ENCODE data around the gene CDK16. TPM values are rescaled to one million over a fixed set of nuclear protein-coding genes. Genes with fewer than 3 reads are reported as not detected.

Gene CDK16
- total RNA-seq, 6 experiments from 2014 or later, result 14.6 to 37.4 (median 29.5) TPM

DNA sequence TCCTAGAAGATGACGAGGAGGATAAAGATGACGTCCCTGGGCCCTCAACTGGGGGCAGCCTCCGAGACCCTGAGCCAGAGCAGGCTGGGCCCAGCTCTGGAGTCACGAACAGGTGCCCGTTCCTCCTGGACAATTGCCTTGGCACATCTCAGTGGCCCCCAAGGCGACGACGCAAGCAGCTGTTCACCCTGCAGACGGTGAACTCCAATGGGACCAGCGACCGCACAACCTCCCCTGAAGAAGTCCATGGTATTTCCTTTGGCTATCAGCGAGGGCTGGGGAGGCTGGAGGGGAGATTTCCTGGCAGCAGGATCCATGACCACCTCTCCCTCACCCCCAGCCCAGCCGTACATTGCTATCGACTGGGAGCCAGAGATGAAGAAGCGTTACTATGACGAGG is 26.2 kb downstream of the CDK16 start:
- Histone ChIP-seq H3K27me3 (no peaks in the 10 kb centered on the region), H3K9me3 (no peaks in the 10 kb centered on the region), H3K4me3 (no peak overlapping the region), H3K27ac (no peak overlapping the region), H3K4me1 (no peaks in the 10 kb centered on the region), H3K36me3 (peaks cover 0 to 6% (median 0%) of the 10 kb centered on the region in 4 donors)
- TF ChIP-seq POLR2A (IDR thresholded peaks at IDR 0.05), result no peak
- no peak for TF ChIP-seq CTCF (IDR thresholded peaks at IDR 0.05)
- no peak for DNase-seq
- intact Hi-C loops (cut with DNase I), result no loop called here
- no peak for ATAC-seq
- no CpG with 5 or more reads among the region's 16 CpGs for WGBS (ENCODE audit: insufficient coverage, low coverage, low lambda C conversion rate, missing lambda C conversion rate)

- Histone ChIP-seq H3K27me3 (no peaks in the 10 kb centered on the region), H3K27ac (no peak overlapping the region), H3K4me1 (no peaks in the 10 kb centered on the region), H3K4me3 (no peak overlapping the region), H3K36me3 (peaks cover 0 to 6% (median 0%) of the 10 kb centered on the region in 4 donors), H3K9me3 (no peaks in the 10 kb centered on the region)
- intact Hi-C loops (cut with DNase I), result no loop called here
- TF ChIP-seq CTCF (IDR thresholded peaks at IDR 0.05) (no peak), POLR2A (IDR thresholded peaks at IDR 0.05) (no peak)
- WGBS (ENCODE audit: insufficient coverage, low coverage, low lambda C conversion rate, missing lambda C conversion rate), result 75% methylated on average over 4 of the region's 10 CpGs
- ATAC-seq (no peak), DNase-seq (no peak)
Measured at GRCh38 chrX:47245156-47245555, 26.7 kb downstream of the CDK16 start.

GRCh38 chrX:47247206-47247998 is 28.9 kb downstream of the CDK16 start:
- Histone ChIP-seq H3K9me3 (no peaks in the 10 kb centered on the region), H3K4me3 (no peak overlapping the region), H3K27me3 (no peaks in the 10 kb centered on the region), H3K27ac (no peak overlapping the region), H3K4me1 (no peaks in the 10 kb centered on the region), H3K36me3 (peaks cover 0 to 6% (median 0%) of the 10 kb centered on the region in 4 donors)
- TF ChIP-seq POLR2A (IDR thresholded peaks at IDR 0.05) (no peak), CTCF (IDR thresholded peaks at IDR 0.05) (no peak)
- DNase-seq (no peak), ATAC-seq (no peak)
- 67% methylated on average over 12 of the region's 23 CpGs for WGBS (ENCODE audit: insufficient coverage, low coverage, low lambda C conversion rate, missing lambda C conversion rate)
- intact Hi-C loops (cut with DNase I), result no loop called here

DNA sequence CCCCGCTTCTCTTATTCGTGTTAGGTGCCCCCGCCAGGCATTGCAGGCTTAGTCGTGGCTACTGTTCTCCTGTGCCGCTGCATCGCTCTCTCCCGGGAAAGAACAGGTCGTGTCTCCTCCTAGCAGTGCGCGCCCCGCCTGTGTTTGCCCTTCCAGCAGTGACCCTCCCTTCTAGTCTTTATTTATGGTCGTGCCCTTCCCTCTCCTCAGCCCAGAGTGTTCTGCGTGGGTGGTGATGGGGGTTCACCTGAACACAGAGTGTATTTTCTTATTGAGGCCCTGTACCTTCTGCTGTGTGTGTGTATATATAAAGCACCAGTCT is 29.5 kb downstream of the CDK16 start:
- peaks cover 0 to 6% (median 0%) of the 10 kb centered on the region in 4 donors for H3K36me3 ChIP-seq
- ATAC-seq (no peak), DNase-seq (no peak)
- H3K4me3 ChIP-seq, result no peak overlapping the region
- WGBS (ENCODE audit: insufficient coverage, low coverage, low lambda C conversion rate, missing lambda C conversion rate), result 71% methylated on average over 13 of the region's 13 CpGs
- H3K27ac ChIP-seq, result no peak overlapping the region
- intact Hi-C loops (cut with DNase I), result no loop called here
- H3K9me3 ChIP-seq, result no peaks in the 10 kb centered on the region
- no peaks in the 10 kb centered on the region for H3K4me1 ChIP-seq
- peaks cover 0 to 4% of the 10 kb centered on the region in 2 donors for H3K27me3 ChIP-seq
- TF ChIP-seq POLR2A (IDR thresholded peaks at IDR 0.05) (no peak), CTCF (IDR thresholded peaks at IDR 0.05) (no peak)
